ENCODE results near the gene GNAI3. TPM values are rescaled to one million over a fixed set of nuclear protein-coding genes. Genes with fewer than 3 reads are reported as not detected.

Gene GNAI3
- total and polyA plus RNA-seq, 2 of the 13 experiments (the other 11 are each of a cell fraction or from before 2014, with no cell fraction given): 4.3 to 9.0 TPM

DNA sequence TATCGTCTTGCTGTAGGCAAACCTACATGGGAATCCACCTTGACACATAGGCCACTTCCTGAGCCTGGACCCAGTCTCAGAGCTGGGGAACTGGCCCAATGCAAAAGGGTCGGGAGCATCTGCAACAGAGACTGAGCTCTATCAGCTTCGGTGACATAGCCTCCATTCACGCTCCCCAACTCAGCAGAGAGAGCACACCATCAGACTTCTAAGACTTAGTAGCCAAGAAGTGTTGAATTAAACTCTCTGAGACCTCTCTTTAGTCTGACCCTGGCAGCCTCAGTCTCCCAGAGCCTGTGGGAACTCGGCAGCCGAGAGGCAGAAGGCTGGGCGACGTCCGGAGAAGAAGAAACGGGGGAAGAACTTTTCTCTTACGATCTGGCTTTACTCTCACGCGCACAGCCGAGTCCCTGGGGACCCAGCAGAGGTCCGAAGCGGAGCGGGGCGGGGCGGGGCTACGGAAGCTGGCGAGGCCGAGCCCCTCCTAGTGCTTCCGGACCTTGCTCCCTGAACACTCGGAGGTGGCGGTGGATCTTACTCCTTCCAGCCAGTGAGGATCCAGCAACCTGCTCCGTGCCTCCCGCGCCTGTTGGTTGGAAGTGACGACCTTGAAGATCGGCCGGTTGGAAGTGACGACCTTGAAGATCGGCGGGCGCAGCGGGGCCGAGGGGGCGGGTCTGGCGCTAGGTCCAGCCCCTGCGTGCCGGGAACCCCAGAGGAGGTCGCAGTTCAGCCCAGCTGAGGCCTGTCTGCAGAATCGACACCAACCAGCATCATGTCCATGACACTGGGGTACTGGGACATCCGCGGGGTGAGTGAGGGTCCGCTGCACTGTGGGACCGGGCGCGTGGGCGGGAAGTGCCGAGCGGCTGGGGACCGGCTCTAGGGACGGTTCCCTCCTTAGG is 107.5 kb downstream of the GNAI3 start, which contains the start of gene GSTM4 (continued):
- TF ChIP-seq STAT5B (CRISPR knock-in tag; IDR thresholded peaks at IDR 0.05) (no peak), ZSCAN12 (CRISPR knock-in tag; IDR thresholded peaks at IDR 0.05) (no peak), MED8 (CRISPR knock-in tag; IDR thresholded peaks at IDR 0.05; ENCODE audit: insufficient replicate concordance) (peak; percentile 53), ZNF367 (CRISPR knock-in tag; IDR thresholded peaks at IDR 0.05; ENCODE audit: borderline replicate concordance) (no peak), ZNF660 (CRISPR knock-in tag; IDR thresholded peaks at IDR 0.05; ENCODE audit: borderline replicate concordance, low read depth) (0 out of 2 replicates have a peak, but pooled peaks have one; percentile 45), ZNF652 (CRISPR knock-in tag; IDR thresholded peaks at IDR 0.05; ENCODE audit: borderline replicate concordance, low read depth) (no peak), SSRP1 (CRISPR knock-in tag; IDR thresholded peaks at IDR 0.05) (no peak), MBNL3 (CRISPR knock-in tag; conservative IDR thresholded peaks at IDR 0.05) (no peak), ZFX (CRISPR knock-in tag; IDR thresholded peaks at IDR 0.05; ENCODE audit: low read depth) (peak; percentile 92), ATM (IDR thresholded peaks at IDR 0.05; ENCODE audit: borderline replicate concordance) (no peak), ZNF501 (CRISPR knock-in tag; IDR thresholded peaks at IDR 0.05) (peak; percentile 74; the same call in 1 of the 2 replicates), ZNF546 (CRISPR knock-in tag; conservative IDR thresholded peaks at IDR 0.05) (no peak), NKX3-1 (CRISPR knock-in tag; IDR thresholded peaks at IDR 0.05) (no peak), SALL2 (CRISPR knock-in tag; IDR thresholded peaks at IDR 0.05) (no peak; the same call in 1 of the 2 replicates), ZNF124 (CRISPR knock-in tag; IDR thresholded peaks at IDR 0.05) (peak; percentile 86; the same call in 1 of the 2 replicates), PHF5A (CRISPR knock-in tag; IDR thresholded peaks at IDR 0.05; ENCODE audit: low read depth, unreplicated experiment) (no peak), TBX3 (IDR thresholded peaks at IDR 0.05; ENCODE audit: borderline replicate concordance) (no peak)
- TF ChIP-seq, protein P1, sequence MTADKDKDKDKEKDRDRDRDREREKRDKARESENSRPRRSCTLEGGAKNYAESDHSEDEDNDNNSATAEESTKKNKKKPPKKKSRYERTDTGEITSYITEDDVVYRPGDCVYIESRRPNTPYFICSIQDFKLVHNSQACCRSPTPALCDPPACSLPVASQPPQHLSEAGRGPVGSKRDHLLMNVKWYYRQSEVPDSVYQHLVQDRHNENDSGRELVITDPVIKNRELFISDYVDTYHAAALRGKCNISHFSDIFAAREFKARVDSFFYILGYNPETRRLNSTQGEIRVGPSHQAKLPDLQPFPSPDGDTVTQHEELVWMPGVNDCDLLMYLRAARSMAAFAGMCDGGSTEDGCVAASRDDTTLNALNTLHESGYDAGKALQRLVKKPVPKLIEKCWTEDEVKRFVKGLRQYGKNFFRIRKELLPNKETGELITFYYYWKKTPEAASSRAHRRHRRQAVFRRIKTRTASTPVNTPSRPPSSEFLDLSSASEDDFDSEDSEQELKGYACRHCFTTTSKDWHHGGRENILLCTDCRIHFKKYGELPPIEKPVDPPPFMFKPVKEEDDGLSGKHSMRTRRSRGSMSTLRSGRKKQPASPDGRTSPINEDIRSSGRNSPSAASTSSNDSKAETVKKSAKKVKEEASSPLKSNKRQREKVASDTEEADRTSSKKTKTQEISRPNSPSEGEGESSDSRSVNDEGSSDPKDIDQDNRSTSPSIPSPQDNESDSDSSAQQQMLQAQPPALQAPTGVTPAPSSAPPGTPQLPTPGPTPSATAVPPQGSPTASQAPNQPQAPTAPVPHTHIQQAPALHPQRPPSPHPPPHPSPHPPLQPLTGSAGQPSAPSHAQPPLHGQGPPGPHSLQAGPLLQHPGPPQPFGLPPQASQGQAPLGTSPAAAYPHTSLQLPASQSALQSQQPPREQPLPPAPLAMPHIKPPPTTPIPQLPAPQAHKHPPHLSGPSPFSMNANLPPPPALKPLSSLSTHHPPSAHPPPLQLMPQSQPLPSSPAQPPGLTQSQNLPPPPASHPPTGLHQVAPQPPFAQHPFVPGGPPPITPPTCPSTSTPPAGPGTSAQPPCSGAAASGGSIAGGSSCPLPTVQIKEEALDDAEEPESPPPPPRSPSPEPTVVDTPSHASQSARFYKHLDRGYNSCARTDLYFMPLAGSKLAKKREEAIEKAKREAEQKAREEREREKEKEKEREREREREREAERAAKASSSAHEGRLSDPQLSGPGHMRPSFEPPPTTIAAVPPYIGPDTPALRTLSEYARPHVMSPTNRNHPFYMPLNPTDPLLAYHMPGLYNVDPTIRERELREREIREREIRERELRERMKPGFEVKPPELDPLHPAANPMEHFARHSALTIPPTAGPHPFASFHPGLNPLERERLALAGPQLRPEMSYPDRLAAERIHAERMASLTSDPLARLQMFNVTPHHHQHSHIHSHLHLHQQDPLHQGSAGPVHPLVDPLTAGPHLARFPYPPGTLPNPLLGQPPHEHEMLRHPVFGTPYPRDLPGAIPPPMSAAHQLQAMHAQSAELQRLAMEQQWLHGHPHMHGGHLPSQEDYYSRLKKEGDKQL (CRISPR knock-in tag; IDR thresholded peaks at IDR 0.05; ENCODE audit: low read depth): no peak
- TF ChIP-seq, protein P2, sequence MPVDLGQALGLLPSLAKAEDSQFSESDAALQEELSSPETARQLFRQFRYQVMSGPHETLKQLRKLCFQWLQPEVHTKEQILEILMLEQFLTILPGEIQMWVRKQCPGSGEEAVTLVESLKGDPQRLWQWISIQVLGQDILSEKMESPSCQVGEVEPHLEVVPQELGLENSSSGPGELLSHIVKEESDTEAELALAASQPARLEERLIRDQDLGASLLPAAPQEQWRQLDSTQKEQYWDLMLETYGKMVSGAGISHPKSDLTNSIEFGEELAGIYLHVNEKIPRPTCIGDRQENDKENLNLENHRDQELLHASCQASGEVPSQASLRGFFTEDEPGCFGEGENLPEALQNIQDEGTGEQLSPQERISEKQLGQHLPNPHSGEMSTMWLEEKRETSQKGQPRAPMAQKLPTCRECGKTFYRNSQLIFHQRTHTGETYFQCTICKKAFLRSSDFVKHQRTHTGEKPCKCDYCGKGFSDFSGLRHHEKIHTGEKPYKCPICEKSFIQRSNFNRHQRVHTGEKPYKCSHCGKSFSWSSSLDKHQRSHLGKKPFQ (CRISPR knock-in tag; IDR thresholded peaks at IDR 0.05; ENCODE audit: insufficient replicate concordance): peak; percentile 20
- TF ChIP-seq, protein P3, sequence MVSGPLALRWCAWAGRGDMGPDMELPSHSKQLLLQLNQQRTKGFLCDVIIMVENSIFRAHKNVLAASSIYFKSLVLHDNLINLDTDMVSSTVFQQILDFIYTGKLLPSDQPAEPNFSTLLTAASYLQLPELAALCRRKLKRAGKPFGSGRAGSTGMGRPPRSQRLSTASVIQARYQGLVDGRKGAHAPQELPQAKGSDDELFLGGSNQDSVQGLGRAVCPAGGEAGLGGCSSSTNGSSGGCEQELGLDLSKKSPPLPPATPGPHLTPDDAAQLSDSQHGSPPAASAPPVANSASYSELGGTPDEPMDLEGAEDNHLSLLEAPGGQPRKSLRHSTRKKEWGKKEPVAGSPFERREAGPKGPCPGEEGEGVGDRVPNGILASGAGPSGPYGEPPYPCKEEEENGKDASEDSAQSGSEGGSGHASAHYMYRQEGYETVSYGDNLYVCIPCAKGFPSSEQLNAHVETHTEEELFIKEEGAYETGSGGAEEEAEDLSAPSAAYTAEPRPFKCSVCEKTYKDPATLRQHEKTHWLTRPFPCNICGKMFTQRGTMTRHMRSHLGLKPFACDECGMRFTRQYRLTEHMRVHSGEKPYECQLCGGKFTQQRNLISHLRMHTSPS (CRISPR knock-in tag; IDR thresholded peaks at IDR 0.05; ENCODE audit: low read depth): 0 out of 2 replicates have a peak, but pooled peaks have one; percentile 48
